CD4-positive, alpha-beta T cell treated with Interleukin-4 for 4 hours (primary cell): ENCODE results near the gene SLC6A6.

ENCODE experiments used
- DNase-seq: peaks from one replicate; pipeline ENCODE4 v3.0.0-alpha.2; 2020

SLC6A6 gene

GRCh38 chr3:14439501-14440167, 37.2 kb downstream of the SLC6A6 start:
- DNase-seq: no peak

- no peak for DNase-seq
Measured at GRCh38 chr3:14440168-14440518, 37.7 kb downstream of the SLC6A6 start.

- DNase-seq: no peak
Measured at GRCh38 chr3:14440531-14441239, 38.3 kb downstream of the SLC6A6 start.

- no peak for DNase-seq
Measured at GRCh38 chr3:14441240-14441919, 39.0 kb downstream of the SLC6A6 start.

GRCh38 chr3:14441920-14442300, 39.5 kb downstream of the SLC6A6 start:
- DNase-seq: no peak

GRCh38 chr3:14444380-14444779, 42.0 kb downstream of the SLC6A6 start:
- DNase-seq: no peak

GRCh38 chr3:14445773-14446172, 43.4 kb downstream of the SLC6A6 start:
- no peak for DNase-seq

- DNase-seq: no peak
Measured at GRCh38 chr3:14446988-14447570, 44.7 kb downstream of the SLC6A6 start.

GRCh38 chr3:14448063-14448462, 45.7 kb downstream of the SLC6A6 start:
- no peak for DNase-seq

- no peak for DNase-seq
Measured at GRCh38 chr3:14448756-14449727, 46.6 kb downstream of the SLC6A6 start.

GRCh38 chr3:14450506-14450905, 48.1 kb downstream of the SLC6A6 start:
- no peak for DNase-seq

- no peak for DNase-seq
Measured at GRCh38 chr3:14450922-14451606, 48.7 kb downstream of the SLC6A6 start.

- no peak for DNase-seq
Measured at GRCh38 chr3:14451844-14452739, 49.7 kb downstream of the SLC6A6 start.

GRCh38 chr3:14452740-14453710, 50.6 kb downstream of the SLC6A6 start:
- DNase-seq: no peak

- DNase-seq: no peak
Measured at GRCh38 chr3:14453876-14454638, 51.7 kb downstream of the SLC6A6 start.

- DNase-seq: no peak
Measured at GRCh38 chr3:14454639-14455310, 52.4 kb downstream of the SLC6A6 start.

- DNase-seq: no peak
Measured at GRCh38 chr3:14455571-14456317, 53.3 kb downstream of the SLC6A6 start.
